DND-41 (cell line): Measurements from ENCODE around the gene C10orf143.

Experiments
- EZH2 ChIP-seq: IDR thresholded peaks from 3 replicates; pipeline ENCODE4 v1.6.1; 2012; ENCODE audit warnings: borderline replicate concordance, low read depth, mild to moderate bottlenecking, moderate library complexity, low read length, inconsistent platforms; ENCODE audit not compliant: severe bottlenecking
- TF ChIP-seq, protein P1 (sequence below): IDR thresholded peaks from 2 replicates; pipeline ENCODE4 v1.5.1; 2012; ENCODE audit warnings: borderline replicate concordance, low read length, moderate library complexity, mild to moderate bottlenecking; ENCODE audit not compliant: poor library complexity, severe bottlenecking; ENCODE audit errors: extremely low read depth

DNA sequence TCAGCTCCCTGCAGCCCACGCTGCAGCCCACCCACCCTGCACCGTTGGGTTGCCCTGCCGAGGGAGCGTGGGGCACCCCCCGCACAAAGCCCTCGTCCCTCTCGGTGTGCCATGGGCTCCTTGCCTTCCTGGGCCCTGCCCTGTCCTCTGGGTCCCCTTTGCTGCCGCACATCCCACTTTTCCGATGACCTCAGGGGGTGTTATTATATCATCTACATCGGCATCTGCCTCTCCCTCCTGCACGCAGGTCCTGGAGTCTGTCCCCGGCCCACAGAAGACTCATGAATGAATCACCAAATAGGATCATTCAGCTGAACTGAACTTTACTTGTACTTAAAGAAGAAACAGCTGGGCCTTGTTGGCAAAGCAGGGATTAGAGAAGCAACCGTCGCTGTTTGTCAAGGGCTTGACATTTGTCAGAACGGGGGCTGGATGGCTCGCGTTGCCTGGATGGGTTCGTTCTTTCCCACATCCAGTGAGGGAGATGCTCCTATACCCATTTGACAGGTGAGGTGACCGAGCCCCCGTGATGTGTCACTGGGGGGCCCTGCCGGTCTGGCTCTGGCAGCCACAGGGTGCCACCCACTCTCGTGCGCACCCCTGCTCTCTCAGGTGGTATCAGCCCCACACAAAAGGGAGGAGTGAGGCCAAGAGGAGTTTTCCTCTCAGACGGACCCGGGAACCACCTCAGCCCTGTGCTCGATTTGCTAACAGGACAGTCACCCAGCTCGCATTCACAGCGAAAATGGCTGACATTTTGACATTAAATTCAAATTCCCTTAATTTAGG is 87.9 kb downstream of the C10orf143 start:
- TF ChIP-seq, protein P1, sequence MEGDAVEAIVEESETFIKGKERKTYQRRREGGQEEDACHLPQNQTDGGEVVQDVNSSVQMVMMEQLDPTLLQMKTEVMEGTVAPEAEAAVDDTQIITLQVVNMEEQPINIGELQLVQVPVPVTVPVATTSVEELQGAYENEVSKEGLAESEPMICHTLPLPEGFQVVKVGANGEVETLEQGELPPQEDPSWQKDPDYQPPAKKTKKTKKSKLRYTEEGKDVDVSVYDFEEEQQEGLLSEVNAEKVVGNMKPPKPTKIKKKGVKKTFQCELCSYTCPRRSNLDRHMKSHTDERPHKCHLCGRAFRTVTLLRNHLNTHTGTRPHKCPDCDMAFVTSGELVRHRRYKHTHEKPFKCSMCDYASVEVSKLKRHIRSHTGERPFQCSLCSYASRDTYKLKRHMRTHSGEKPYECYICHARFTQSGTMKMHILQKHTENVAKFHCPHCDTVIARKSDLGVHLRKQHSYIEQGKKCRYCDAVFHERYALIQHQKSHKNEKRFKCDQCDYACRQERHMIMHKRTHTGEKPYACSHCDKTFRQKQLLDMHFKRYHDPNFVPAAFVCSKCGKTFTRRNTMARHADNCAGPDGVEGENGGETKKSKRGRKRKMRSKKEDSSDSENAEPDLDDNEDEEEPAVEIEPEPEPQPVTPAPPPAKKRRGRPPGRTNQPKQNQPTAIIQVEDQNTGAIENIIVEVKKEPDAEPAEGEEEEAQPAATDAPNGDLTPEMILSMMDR: no peak
- TF ChIP-seq EZH2: no peak
